ENCODE results near the gene ME1. TPM values are rescaled to one million over a fixed set of nuclear protein-coding genes. Genes with fewer than 3 reads are reported as not detected.

ME1 gene
- total and polyA plus RNA-seq, 9 of the 15 experiments (the other 6 are each of a cell fraction or from before 2014, with no cell fraction given): 3.2 to 10.4 (median 5.5) TPM

DNA sequence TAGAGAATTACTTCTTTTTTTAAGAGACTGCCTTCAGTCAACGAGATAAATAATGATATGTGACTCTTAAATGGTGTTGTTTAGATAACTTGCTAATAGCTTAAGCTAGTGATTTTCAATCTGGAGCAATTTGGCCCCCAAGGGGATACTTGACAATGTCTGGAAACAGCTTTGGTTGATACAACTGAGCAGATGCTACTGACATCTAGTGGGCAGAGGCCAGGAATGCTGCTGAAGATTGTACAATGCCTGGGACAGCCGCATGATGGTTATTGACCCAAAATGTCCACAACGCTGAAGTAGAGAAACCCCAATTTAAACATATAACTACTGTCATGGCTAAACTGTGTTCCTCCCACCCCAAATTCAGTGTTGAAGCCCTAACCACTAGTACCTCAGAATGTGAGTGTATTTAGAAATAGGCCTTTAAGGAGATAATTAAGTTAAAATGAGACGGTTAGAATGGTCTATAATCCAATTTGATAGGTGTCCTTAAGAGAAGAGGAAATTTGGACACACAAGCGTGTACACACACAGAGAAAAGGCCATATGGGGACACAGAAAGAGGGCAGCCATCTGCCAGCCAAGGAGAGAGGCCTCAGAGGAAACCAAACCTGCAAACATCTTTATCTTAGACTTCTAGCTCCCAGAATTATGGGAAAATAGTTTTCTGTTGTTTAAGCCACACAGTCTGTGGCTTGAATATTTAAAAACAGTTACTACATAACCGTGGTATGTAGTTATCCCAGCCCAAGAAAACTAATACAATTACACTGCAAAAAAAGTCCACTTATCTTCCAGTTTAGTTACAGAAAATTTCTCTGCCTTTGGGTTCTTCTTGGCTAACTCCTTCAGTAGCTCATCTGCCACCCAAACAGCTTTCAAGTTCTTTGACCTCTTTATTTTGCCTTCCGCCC lies 215.5 kb downstream of the ME1 start (continued):
- TF ChIP-seq TFAP4 (CRISPR knock-in tag; IDR thresholded peaks at IDR 0.05; ENCODE audit: borderline replicate concordance) (no peak), CC2D1A (IDR thresholded peaks at IDR 0.05) (peak; percentile 41; the same call in 1 of the 2 replicates), RCOR1 (IDR thresholded peaks at IDR 0.05; ENCODE audit: borderline replicate concordance in 1 of 2, low read depth in 2 of 2, low read length in 2 of 2) (0 out of 4 replicates have a peak, but pooled peaks of 1 of the 2 experiments have one; percentile 25), FOXM1 (IDR thresholded peaks at IDR 0.05; ENCODE audit: low read depth) (no peak), FOXM1 (CRISPR knock-in tag; IDR thresholded peaks at IDR 0.05; ENCODE audit: low read depth) (no peak), RREB1 (CRISPR knock-in tag; IDR thresholded peaks at IDR 0.05) (no peak), HNRNPH1 (optimal IDR thresholded peaks at IDR 0.05; ENCODE audit: low read depth, low read length) (no peak), ERF (CRISPR knock-in tag; IDR thresholded peaks at IDR 0.05) (no peak), ZNF140 (CRISPR knock-in tag; IDR thresholded peaks at IDR 0.05) (no peak), CAMTA2 (CRISPR knock-in tag; conservative IDR thresholded peaks at IDR 0.05) (no peak), MNT (conservative IDR thresholded peaks at IDR 0.05) (0 out of 4 replicates have a peak, but pooled peaks of 1 of the 2 experiments have one; percentile 19), MECOM (CRISPR knock-in tag; IDR thresholded peaks at IDR 0.05) (no peak), NR2C2 (CRISPR knock-in tag; IDR thresholded peaks at IDR 0.05) (no peak), NR2C2 (tag; IDR thresholded peaks at IDR 0.05) (no peak), SMARCA5 (IDR thresholded peaks at IDR 0.05) (no peak), ZBED1 (IDR thresholded peaks at IDR 0.05) (no peak), NCOA1 (IDR thresholded peaks at IDR 0.05; ENCODE audit: low read depth) (no peak)

Measured in K562 (cell line).